HG03280 (cell line): ENCODE measurements around the gene GLI2.

Experiments
- ATAC-seq: cut with Tn5 transposase; IDR thresholded peaks from one replicate; pipeline ENCODE4 v1.9.1; 2021; ENCODE audit warnings: mild to moderate bottlenecking, moderate library complexity; ENCODE audit not compliant: unreplicated experiment

GLI2 gene

GRCh38 chr2:120712180-120712681 is 23.4 kb upstream of the GLI2 start:
- ATAC-seq = no peak

DNA sequence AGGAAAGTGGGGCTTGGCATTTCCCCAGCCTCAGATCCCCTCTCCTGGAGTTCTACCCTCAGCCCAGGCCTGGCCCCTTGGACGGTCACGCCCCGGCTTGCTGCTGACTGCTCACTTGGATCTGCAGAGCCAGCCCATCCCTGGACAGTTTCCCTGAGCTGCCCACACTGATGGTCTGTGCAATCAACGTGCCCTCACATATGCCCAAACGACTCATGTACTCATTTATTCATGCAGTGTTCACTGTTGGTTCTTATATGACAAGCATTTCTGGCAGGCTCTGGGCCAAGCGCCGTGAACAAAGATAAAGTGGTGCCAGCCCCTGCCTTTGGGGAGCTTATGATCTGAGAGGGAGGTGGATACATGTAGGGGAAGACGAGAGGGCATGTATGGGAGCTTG is 20.3 kb upstream of the GLI2 start:
- ATAC-seq = no peak

GRCh38 chr2:120715941-120716340 is 19.7 kb upstream of the GLI2 start:
- ATAC-seq = no peak

DNA sequence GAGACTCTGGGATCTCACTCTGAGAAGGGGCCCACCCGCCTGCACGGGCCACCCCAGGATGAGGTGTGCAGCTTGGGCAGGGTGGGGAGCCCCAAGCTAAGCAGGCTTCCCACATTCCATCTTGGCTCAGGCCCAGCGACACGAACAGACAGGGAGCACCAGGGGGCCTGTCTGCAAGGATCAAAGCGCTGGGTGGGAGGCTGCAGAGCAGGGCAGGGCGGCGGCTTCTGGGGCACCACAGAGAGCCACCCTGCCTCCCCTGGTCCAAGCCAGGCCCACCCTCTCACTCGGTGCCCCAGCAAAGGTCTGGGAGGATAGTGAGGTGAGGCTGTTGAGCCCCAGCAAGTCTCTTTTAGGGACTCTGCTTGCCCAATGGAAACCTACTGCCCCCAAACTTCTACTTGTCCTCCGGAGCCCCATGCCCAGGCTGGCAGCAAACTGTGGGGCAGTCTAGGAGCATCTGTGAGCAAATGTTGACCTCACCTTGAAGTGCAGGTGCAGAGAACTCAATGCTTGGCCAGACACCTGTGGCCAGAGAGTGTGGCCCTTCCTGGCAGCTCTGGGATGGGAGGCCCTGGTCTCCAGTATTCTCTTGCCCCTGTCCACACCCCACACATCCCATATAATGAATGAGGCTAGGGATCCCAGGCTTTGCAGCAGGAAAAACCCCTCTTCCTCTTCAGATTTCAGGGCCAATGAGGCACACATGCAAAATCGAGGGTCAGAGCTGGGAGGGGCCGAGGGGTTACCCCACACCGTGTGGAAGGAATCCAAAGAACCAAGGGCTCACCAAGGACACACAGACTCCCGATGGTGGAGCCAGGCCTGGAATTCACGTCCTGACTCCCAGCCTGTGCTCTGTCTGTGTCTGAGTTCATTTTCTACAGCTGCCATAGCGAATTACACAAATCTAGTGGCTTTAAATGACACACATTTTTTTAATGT is 18.8 kb upstream of the GLI2 start:
- ATAC-seq = no peak

- no peak for ATAC-seq
Measured at GRCh38 chr2:120719491-120719890, 16.2 kb upstream of the GLI2 start.

- ATAC-seq = no peak
Measured at GRCh38 chr2:120720231-120720630, 15.4 kb upstream of the GLI2 start.

- ATAC-seq = no peak
Measured at GRCh38 chr2:120720746-120721375, 14.8 kb upstream of the GLI2 start.

DNA sequence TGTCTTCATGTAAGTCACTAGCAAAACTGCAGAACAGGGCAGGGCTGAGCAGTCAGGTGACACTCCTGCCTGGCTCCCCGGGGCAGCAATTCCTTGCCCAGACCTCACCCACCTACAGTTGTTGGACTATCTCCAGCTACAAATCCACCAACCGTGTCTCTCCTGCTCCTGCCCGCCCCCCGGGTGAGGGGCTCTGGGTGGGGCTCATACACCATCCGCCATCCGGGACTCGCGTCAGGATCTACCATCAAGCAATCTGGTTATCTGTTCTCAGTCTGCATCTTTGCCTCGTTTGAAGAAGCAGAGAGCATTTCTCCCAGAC is 13.5 kb upstream of the GLI2 start:
- no peak for ATAC-seq

DNA sequence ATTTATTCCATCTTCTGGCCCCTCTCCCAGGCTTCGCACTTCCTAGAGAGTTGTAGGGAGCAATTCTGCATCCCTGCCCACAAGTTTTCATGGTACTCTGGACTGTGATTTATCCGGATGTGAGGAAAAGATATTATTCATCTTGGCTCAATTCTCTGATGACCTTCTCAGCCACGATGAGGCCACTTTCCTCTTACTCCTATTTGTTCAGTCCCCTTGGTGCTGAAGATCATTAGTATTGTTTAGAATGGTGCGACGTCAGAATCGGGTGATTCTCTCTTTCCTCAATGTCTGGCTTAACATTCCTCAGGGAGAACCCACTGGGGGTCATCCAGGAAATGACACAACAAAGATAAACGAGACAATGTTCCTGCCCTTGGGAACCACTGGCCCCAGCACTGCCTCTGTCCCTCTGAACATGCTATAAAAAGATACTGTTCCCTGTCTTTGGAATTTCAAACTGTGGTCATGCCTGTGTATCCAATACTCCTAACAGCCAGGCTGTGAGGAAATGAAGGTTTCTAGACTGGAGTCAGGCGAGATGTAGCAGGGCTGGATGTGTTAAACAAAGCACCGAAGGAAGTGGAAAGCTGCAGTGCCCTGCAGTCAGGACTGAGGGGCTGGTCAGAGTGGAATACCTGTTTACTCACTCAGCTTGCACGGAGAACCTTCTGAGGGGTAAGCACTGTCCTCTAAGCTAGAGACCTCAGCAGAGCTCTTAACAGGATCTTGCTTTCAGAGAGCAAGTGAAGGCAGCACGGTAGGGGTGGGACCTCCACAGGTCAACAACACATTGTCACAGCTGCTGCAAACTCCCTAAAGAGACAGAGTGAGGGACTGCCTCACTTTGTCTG is 12.9 kb upstream of the GLI2 start:
- no peak for ATAC-seq

- ATAC-seq = no peak
Measured at GRCh38 chr2:120726245-120726644, 9.4 kb upstream of the GLI2 start.

DNA sequence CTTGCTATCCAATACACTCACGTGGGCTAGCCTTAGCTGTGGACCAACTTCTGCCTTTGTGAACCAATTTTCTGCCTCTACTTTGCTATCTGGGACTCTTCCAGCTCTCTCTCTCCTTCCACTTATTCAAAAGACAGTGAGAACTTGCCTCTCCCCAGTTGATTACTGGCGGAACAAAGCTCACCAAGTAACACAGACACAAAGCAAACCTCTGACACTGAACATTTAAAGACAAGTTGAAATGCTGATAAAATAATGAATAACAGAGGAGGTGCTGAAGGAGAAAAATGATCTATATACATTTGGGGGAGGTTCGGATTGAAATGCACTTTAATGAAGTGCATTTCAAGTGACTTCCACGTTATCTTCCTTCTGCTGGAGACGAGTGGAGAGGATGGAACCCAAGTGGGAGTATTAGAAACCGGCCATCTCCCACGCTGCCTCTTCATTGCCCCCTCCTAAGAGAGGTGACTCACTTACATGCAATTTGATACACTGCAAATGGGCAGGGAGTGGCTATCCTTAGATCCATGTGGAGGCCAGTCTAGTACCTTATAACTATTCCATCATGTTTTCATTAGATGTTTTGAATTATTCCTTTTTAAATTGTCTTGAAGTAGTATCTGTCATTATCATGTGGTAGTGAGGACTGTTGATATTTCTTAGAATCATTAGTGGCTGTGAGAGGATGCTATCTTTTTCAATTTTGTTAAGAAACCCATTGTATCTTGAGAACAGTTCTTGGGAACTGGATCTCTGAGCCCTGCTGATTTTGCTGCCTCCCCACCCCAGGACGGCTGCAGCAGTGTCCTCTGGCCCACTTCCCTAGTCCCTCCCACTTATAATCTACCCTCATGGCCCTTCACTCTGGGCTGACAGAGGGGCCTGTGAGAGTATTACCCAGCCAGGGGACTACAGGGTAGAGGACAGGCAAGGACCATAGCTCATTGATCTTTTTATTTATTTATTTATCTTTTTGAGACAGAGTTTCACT is 6.0 kb upstream of the GLI2 start:
- ATAC-seq = no peak

- ATAC-seq = no peak
Measured at GRCh38 chr2:120731175-120731574, 4.5 kb upstream of the GLI2 start.

GRCh38 chr2:120732506-120733237 is 3.0 kb upstream of the GLI2 start:
- ATAC-seq = no peak

DNA sequence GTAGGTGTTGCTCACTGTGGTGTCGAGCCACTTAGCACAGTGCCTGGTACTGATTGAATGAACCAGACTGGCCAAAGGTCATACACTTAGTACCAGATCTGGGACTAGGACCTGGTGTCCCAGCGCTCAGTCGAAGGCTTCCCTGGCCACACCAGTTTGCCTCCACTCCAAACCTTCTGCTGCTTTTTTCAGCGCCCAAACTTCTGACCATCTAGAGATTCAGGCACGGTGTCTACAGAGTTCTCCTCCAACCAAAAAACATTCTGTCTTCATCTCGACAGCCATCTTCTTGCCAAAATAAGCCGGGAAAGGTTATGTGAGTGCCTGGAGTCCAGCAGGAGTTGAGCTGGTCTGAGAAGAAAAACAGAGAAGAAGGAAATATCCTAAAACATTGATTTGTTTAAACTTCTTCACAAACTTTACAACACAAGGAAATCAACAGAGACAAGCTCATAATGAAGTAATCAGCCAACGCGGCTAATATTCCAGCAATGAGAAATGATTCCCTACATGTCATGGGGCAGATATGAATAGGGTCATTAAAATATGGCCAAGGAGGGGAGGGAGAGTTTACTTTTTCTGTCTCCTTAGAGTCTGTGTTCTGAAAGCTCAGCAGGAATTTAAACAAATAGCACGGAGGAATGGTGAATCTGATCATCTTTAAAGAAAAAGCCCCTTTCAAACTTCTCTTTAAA is 2.3 kb upstream of the GLI2 start:
- ATAC-seq = no peak

- no peak for ATAC-seq
Measured at GRCh38 chr2:120734930-120735651, 577 bp upstream of the GLI2 start.

DNA sequence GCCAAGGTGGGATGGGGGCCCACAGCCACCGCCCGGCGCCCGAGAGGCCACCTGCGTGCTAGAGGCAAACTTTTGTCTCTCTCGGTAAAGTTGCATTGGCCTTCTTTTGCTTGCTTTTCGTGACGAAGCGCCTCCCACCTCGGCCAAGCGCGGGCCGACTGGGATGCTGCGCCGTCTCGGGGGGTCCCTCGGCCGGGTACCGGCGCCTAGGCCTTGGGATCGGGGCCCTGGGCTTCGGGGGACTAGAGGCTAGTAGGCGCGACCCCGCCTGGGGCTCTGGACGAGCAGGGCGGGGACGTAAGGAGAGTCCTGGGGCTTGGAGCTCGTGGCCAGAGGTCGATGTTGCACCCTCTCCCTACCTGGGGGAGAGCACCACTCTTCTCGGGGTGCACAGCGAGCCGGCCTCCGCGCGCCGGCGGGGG is 545 bp downstream of the GLI2 start:
- no peak for ATAC-seq

DNA sequence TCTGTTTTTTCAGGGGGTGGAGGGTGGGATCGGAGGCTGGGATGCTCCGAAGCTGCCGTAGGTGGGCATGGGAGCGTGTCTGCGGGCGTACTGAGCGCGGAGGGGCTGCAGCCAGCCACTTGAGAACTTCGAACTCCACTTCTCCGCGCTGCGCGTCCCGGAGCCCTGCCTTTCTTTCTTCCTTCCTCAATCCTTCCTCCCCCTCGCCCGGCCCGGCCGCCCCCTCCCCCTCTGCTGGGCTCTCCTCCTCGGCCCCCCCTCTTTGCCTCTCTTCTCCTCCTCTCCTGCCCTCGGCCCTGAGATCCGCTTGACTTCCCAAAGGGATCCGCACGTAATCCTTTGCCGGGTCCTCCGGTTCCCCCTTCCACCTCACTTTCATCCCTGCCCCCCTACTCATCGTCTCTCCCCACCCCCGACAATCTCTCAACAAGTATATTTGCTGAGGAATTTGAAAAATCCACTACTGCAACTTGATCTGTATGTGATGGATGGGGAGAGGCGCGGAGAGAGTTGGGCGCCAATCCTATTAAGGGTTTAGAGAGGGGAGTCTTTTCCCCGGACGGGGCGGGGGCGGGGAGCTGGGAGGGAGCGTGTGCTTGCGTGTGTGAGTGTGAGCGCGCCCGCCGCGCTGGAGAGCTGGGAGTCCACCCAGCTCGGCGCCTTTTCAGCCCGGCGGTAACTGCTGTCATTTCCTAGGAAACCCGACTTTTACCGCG is 1.1 kb downstream of the GLI2 start:
- no peak for ATAC-seq
